Bronchus fibroblast of lung (primary cell): Measurements from ENCODE around the gene MRPL28. TPM values are rescaled to one million over a fixed set of nuclear protein-coding genes. Genes with fewer than 3 reads are reported as not detected.

Experiments
- total RNA-seq: library from RNA; depleted of rRNA; stranded (reverse); fragments of >200 nt; gene quantifications from 2 replicates; pipeline ENCODE4 v1.2.3, GENCODE V29; 2015

Gene MRPL28
- 186 and 196 TPM in 2 replicates for total RNA-seq

GRCh38 chr16:370443-370842 lies at the start of gene MRPL28:
TSS of gene MRPL28 (minus strand) at chr16:370538. CDS start at chr16:370218, 320 bp downstream.

DNA sequence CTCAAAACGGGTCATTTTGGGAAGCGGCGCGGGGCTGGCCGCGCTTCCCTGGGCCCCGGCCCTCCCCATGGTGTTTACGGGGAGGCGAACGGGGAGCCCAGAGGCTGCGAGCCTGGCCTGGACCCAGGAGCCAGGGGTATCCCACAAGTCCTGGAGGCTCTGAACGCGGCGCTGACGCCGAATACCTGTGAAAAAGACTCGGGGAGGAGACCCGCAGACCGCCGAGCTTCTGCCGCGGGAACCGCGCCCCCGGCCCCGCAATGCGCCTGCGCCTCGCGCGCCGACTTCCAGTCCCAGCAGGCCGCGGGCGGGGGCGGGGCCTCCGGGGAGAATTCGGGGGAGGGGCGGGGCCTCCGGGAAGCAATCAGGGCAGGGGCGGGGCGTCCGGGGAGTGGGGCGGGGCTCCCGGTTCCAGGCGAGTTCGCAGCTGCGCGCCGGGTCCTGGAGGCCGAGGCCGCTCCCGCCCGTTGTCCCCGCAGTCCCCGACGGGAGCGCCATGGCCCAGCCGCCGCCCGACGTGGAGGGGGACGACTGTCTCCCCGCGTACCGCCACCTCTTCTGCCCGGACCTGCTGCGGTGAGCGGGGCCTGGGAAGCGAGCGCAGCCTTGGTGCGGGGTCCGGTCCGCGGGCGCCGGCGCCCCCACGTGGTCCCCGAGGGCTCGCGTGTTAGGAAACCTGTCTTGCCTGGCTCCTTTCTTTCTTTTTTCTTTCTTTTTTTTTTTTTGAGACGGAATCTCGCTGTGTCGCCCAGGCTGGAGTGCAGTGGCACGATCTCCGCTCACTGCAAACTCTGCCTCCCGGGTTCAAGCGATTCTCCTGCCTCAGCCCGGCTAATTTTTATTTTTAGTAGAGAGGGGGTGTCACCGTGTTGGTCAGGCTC lies 31.4 kb upstream of the MRPL28 start, which contains the start of gene DECR2:
TSS of gene DECR2 (plus strand) at position 418 of the 881 bp plus-strand sequence. CDS start at position 497, 79 bp downstream.

GRCh38 chr16:397135-397661 lies 26.9 kb upstream of the MRPL28 start, which contains the start of gene NME4:
TSS of gene NME4 (plus strand) at chr16:397199. CDS start at chr16:397223, 24 bp downstream.

GRCh38 chr16:381789-382717 lies 11.7 kb upstream of the MRPL28 start, which contains the start of gene PGAP6:
TSS of gene PGAP6 (minus strand) at chr16:381978. CDS start at chr16:381821, 157 bp downstream.

GRCh38 chr16:352547-353403 lies 17.6 kb downstream of the MRPL28 start, which contains the start of gene AXIN1:
TSS of gene AXIN1 (minus strand) at chr16:352723. CDS start at chr16:347025, 5,698 bp downstream.

Other genes with a start within 250 kb of the MRPL28 start
- gene NPRL3, start 231.9 kb downstream of the MRPL28 start, total RNA-seq, result 12.9 and 14.4 TPM in 2 replicates
- not detected in 2 replicates for gene HBZ, start 217.9 kb downstream of the MRPL28 start, total RNA-seq
- gene HBM, start 204.6 kb downstream of the MRPL28 start, total RNA-seq, result not detected in 2 replicates
- gene HBA2, start 197.7 kb downstream of the MRPL28 start, total RNA-seq, result 1.6 and 1.7 TPM in 2 replicates
- not detected in 2 replicates for gene HBA1, start 193.9 kb downstream of the MRPL28 start, total RNA-seq
- 1.2 and 1.9 TPM in 2 replicates for gene HBQ1, start 190.1 kb downstream of the MRPL28 start, total RNA-seq
- 25.6 and 38.5 TPM in 2 replicates for gene LUC7L, start 141.1 kb downstream of the MRPL28 start, total RNA-seq
- gene FAM234A, start 135.7 kb downstream of the MRPL28 start, total RNA-seq, result 76.9 and 86.8 TPM in 2 replicates
- 0.17 and 0.30 TPM in 2 replicates for gene RGS11, start 94.6 kb downstream of the MRPL28 start, total RNA-seq
- not detected in 2 replicates for gene ARHGDIG, start 89.9 kb downstream of the MRPL28 start, total RNA-seq
- gene PDIA2, start 87.4 kb downstream of the MRPL28 start, total RNA-seq, result 0.17 and 0.45 TPM in 2 replicates
- 18.0 and 19.0 TPM in 2 replicates for gene AXIN1, start 17.8 kb downstream of the MRPL28 start, total RNA-seq
- gene PGAP6, start 11.4 kb upstream of the MRPL28 start, total RNA-seq, result 41.5 and 49.5 TPM in 2 replicates
- 158 and 175 TPM in 2 replicates for gene NME4, start 26.7 kb upstream of the MRPL28 start, total RNA-seq
- gene DECR2, start 31.3 kb upstream of the MRPL28 start, total RNA-seq, result 21.5 and 24.1 TPM in 2 replicates
- gene RAB11FIP3, start 55.1 kb upstream of the MRPL28 start, total RNA-seq, result 15.3 and 17.5 TPM in 2 replicates
- 32.6 and 39.8 TPM in 2 replicates for gene CAPN15, start 157.2 kb upstream of the MRPL28 start, total RNA-seq
- not detected in 2 replicates for gene PRR35, start 189.9 kb upstream of the MRPL28 start, total RNA-seq
- gene NHLRC4, start 196.5 kb upstream of the MRPL28 start, total RNA-seq, result 0.50 and 0.59 TPM in 2 replicates
- 29.1 and 37.9 TPM in 2 replicates for gene PIGQ, start 199.4 kb upstream of the MRPL28 start, total RNA-seq
- gene RAB40C, start 219.5 kb upstream of the MRPL28 start, total RNA-seq, result 18.1 and 22.2 TPM in 2 replicates